NCI-H1436 treated with DMSO at 0.1 percent for 48 hours (cell line): ENCODE data around the gene CRYGC.
"Not testable (repeated sequence)": the region's sequence is repeated elsewhere in the genome, so short reads cannot be mapped to it uniquely, and the experiment has no call there.

ENCODE experiments used
- DNase-seq: peaks from one replicate; lab custom pipeline; 2025; lab: John Stamatoyannopoulos, UW

Gene CRYGC

GRCh38 chr2:208129744-208130711, at the start of gene CRYGC:
CRYGC (minus strand) TSS chr2:208129828; CDS start chr2:208129792, 36 bp downstream.
- DNase-seq = no peak

GRCh38 chr2:208179028-208179609, 49.5 kb upstream of the CRYGC start:
- no peak for DNase-seq

GRCh38 chr2:208175840-208176153, 46.2 kb upstream of the CRYGC start:
- DNase-seq = no peak

- peak; percentile 16 for DNase-seq
These were observed 45.6 kb upstream of the CRYGC start for GRCh38 chr2:208175069-208175839.

- no peak for DNase-seq
These were observed 44.5 kb upstream of the CRYGC start for GRCh38 chr2:208174144-208174543.

GRCh38 chr2:208172125-208172524, 42.5 kb upstream of the CRYGC start:
- DNase-seq = no peak

GRCh38 chr2:208164951-208165755, 35.5 kb upstream of the CRYGC start:
- DNase-seq = no peak

- DNase-seq = no peak
These were observed 33.9 kb upstream of the CRYGC start, which contains the start of gene CRYGA for GRCh38 chr2:208163489-208163888. CRYGA (minus strand) TSS chr2:208163589; CDS start chr2:208163556, 33 bp downstream.

- no peak for DNase-seq
These were observed 26.8 kb upstream of the CRYGC start for GRCh38 chr2:208156439-208156838.

GRCh38 chr2:208153156-208153555, 23.5 kb upstream of the CRYGC start:
- no peak for DNase-seq

- DNase-seq = no peak
These were observed 21.3 kb upstream of the CRYGC start for GRCh38 chr2:208150956-208151355.

GRCh38 chr2:208150094-208150493, 20.5 kb upstream of the CRYGC start:
- no peak for DNase-seq

GRCh38 chr2:208148803-208149202, 19.2 kb upstream of the CRYGC start:
- no peak for DNase-seq

- no peak for DNase-seq
These were observed 18.1 kb upstream of the CRYGC start for GRCh38 chr2:208147759-208148158.

GRCh38 chr2:208147008-208147407, 17.4 kb upstream of the CRYGC start:
- DNase-seq = no peak

GRCh38 chr2:208146006-208146405, 16.4 kb upstream of the CRYGC start, which contains the start of gene CRYGB:
CRYGB (minus strand) TSS chr2:208146158; CDS start chr2:208146120, 38 bp downstream.
- no peak for DNase-seq

- DNase-seq = peak; percentile 8
These were observed 13.5 kb upstream of the CRYGC start for GRCh38 chr2:208142925-208143799.

GRCh38 chr2:208142240-208142924, 12.8 kb upstream of the CRYGC start:
- DNase-seq = peak; percentile 75

- no peak for DNase-seq
These were observed 9.8 kb upstream of the CRYGC start for GRCh38 chr2:208139447-208139846.

GRCh38 chr2:208138334-208138733, 8.7 kb upstream of the CRYGC start:
- not testable (repeated sequence) for DNase-seq
